ENCODE results near the gene P4HB.
A peak's percentile ranks its signal among the peaks of the same experiment; 100 is the strongest.

The P4HB gene

GRCh38 chr17:81889602-81890001 is 29.3 kb upstream of the P4HB start:
- no peak overlapping the region for H3K9ac ChIP-seq (ENCODE audit: low read length)
- H3K27me3 ChIP-seq (ENCODE audit: control insufficient read depth, insufficient read depth, low read length), result no peaks in the 10 kb centered on the region
- H3K4me3 ChIP-seq (ENCODE audit: low read length), result no peak overlapping the region
- no peak overlapping the region for H3K27ac ChIP-seq (ENCODE audit: low read depth, low read length)
- H3K36me3 ChIP-seq (ENCODE audit: control insufficient read depth, insufficient read depth, low read length), result peaks cover 35% of the 10 kb centered on the region
- peaks cover 6% of the 10 kb centered on the region for H3K4me1 ChIP-seq (ENCODE audit: control insufficient read depth, insufficient read depth, low read length)

GRCh38 chr17:81888988-81889595 is 28.8 kb upstream of the P4HB start:
- Histone ChIP-seq H3K4me1 (ENCODE audit: control insufficient read depth, insufficient read depth, low read length) (peaks cover 6% of the 10 kb centered on the region), H3K36me3 (ENCODE audit: control insufficient read depth, insufficient read depth, low read length) (peaks cover 35% of the 10 kb centered on the region), H3K27me3 (ENCODE audit: control insufficient read depth, insufficient read depth, low read length) (no peaks in the 10 kb centered on the region), H3K27ac (ENCODE audit: low read depth, low read length) (no peak overlapping the region), H3K9ac (ENCODE audit: low read length) (peak overlapping the region; percentile 6), H3K4me3 (ENCODE audit: low read length) (no peak overlapping the region)

- Histone ChIP-seq H3K4me1 (ENCODE audit: control insufficient read depth, insufficient read depth, low read length) (peaks cover 6% of the 10 kb centered on the region), H3K36me3 (ENCODE audit: control insufficient read depth, insufficient read depth, low read length) (peaks cover 35% of the 10 kb centered on the region), H3K27me3 (ENCODE audit: control insufficient read depth, insufficient read depth, low read length) (no peaks in the 10 kb centered on the region), H3K4me3 (ENCODE audit: low read length) (no peak overlapping the region), H3K27ac (ENCODE audit: low read depth, low read length) (no peak overlapping the region), H3K9ac (ENCODE audit: low read length) (peak overlapping the region; percentile 6)
These were observed 28.0 kb upstream of the P4HB start for GRCh38 chr17:81888105-81888987.

- H3K4me1 ChIP-seq (ENCODE audit: control insufficient read depth, insufficient read depth, low read length), result peaks cover 6% of the 10 kb centered on the region
- H3K27ac ChIP-seq (ENCODE audit: low read depth, low read length), result no peak overlapping the region
- no peaks in the 10 kb centered on the region for H3K27me3 ChIP-seq (ENCODE audit: control insufficient read depth, insufficient read depth, low read length)
- peaks cover 35% of the 10 kb centered on the region for H3K36me3 ChIP-seq (ENCODE audit: control insufficient read depth, insufficient read depth, low read length)
- no peak overlapping the region for H3K9ac ChIP-seq (ENCODE audit: low read length)
- H3K4me3 ChIP-seq (ENCODE audit: low read length), result no peak overlapping the region
These were observed 25.7 kb upstream of the P4HB start for GRCh38 chr17:81885869-81886548.

GRCh38 chr17:81885454-81885853 is 25.1 kb upstream of the P4HB start:
- H3K27ac ChIP-seq (ENCODE audit: low read depth, low read length), result no peak overlapping the region
- H3K4me1 ChIP-seq (ENCODE audit: control insufficient read depth, insufficient read depth, low read length), result peaks cover 4% of the 10 kb centered on the region
- no peak overlapping the region for H3K9ac ChIP-seq (ENCODE audit: low read length)
- no peaks in the 10 kb centered on the region for H3K27me3 ChIP-seq (ENCODE audit: control insufficient read depth, insufficient read depth, low read length)
- H3K36me3 ChIP-seq (ENCODE audit: control insufficient read depth, insufficient read depth, low read length), result peaks cover 35% of the 10 kb centered on the region
- H3K4me3 ChIP-seq (ENCODE audit: low read length), result no peak overlapping the region

GRCh38 chr17:81884968-81885367 is 24.6 kb upstream of the P4HB start:
- Histone ChIP-seq H3K27me3 (ENCODE audit: control insufficient read depth, insufficient read depth, low read length) (no peaks in the 10 kb centered on the region), H3K27ac (ENCODE audit: low read depth, low read length) (no peak overlapping the region), H3K9ac (ENCODE audit: low read length) (no peak overlapping the region), H3K4me3 (ENCODE audit: low read length) (no peak overlapping the region), H3K4me1 (ENCODE audit: control insufficient read depth, insufficient read depth, low read length) (no peaks in the 10 kb centered on the region), H3K36me3 (ENCODE audit: control insufficient read depth, insufficient read depth, low read length) (peaks cover 35% of the 10 kb centered on the region)

GRCh38 chr17:81884520-81884919 is 24.2 kb upstream of the P4HB start:
- H3K9ac ChIP-seq (ENCODE audit: low read length), result no peak overlapping the region
- H3K27me3 ChIP-seq (ENCODE audit: control insufficient read depth, insufficient read depth, low read length), result no peaks in the 10 kb centered on the region
- no peaks in the 10 kb centered on the region for H3K4me1 ChIP-seq (ENCODE audit: control insufficient read depth, insufficient read depth, low read length)
- H3K36me3 ChIP-seq (ENCODE audit: control insufficient read depth, insufficient read depth, low read length), result peaks cover 35% of the 10 kb centered on the region
- no peak overlapping the region for H3K27ac ChIP-seq (ENCODE audit: low read depth, low read length)
- H3K4me3 ChIP-seq (ENCODE audit: low read length), result no peak overlapping the region

GRCh38 chr17:81879121-81879520 is 18.8 kb upstream of the P4HB start:
- H3K4me1 ChIP-seq (ENCODE audit: control insufficient read depth, insufficient read depth, low read length), result no peaks in the 10 kb centered on the region

GRCh38 chr17:81878294-81878693 is 18.0 kb upstream of the P4HB start:
- Histone ChIP-seq H3K4me1 (ENCODE audit: control insufficient read depth, insufficient read depth, low read length) (no peaks in the 10 kb centered on the region), H3K9ac (ENCODE audit: low read length) (no peak overlapping the region), H3K27me3 (ENCODE audit: control insufficient read depth, insufficient read depth, low read length) (no peaks in the 10 kb centered on the region), H3K27ac (ENCODE audit: low read depth, low read length) (no peak overlapping the region), H3K4me3 (ENCODE audit: low read length) (no peak overlapping the region), H3K36me3 (ENCODE audit: control insufficient read depth, insufficient read depth, low read length) (peaks cover 3% of the 10 kb centered on the region)

More at GRCh38 chr17:81879121-81879520, 18.8 kb upstream of the P4HB start:
- H3K27ac ChIP-seq (ENCODE audit: low read depth, low read length), result no peak overlapping the region
- no peak overlapping the region for H3K9ac ChIP-seq (ENCODE audit: low read length)
- no peaks in the 10 kb centered on the region for H3K27me3 ChIP-seq (ENCODE audit: control insufficient read depth, insufficient read depth, low read length)
- H3K36me3 ChIP-seq (ENCODE audit: control insufficient read depth, insufficient read depth, low read length), result peaks cover 3% of the 10 kb centered on the region
- H3K4me3 ChIP-seq (ENCODE audit: low read length), result no peak overlapping the region

- Histone ChIP-seq H3K27me3 (ENCODE audit: control insufficient read depth, insufficient read depth, low read length) (no peaks in the 10 kb centered on the region), H3K36me3 (ENCODE audit: control insufficient read depth, insufficient read depth, low read length) (peaks cover 3% of the 10 kb centered on the region), H3K4me3 (ENCODE audit: low read length) (no peak overlapping the region), H3K4me1 (ENCODE audit: control insufficient read depth, insufficient read depth, low read length) (no peaks in the 10 kb centered on the region), H3K9ac (ENCODE audit: low read length) (no peak overlapping the region), H3K27ac (ENCODE audit: low read depth, low read length) (no peak overlapping the region)
These were observed 17.2 kb upstream of the P4HB start for GRCh38 chr17:81877569-81877968.

- Histone ChIP-seq H3K9ac (ENCODE audit: low read length) (peak overlapping the region; percentile 87), H3K4me1 (ENCODE audit: control insufficient read depth, insufficient read depth, low read length) (peaks cover 12% of the 10 kb centered on the region), H3K4me3 (ENCODE audit: low read length) (peak overlapping the region; percentile 87), H3K27me3 (ENCODE audit: control insufficient read depth, insufficient read depth, low read length) (no peaks in the 10 kb centered on the region), H3K27ac (ENCODE audit: low read depth, low read length) (peak overlapping the region; percentile 94), H3K36me3 (ENCODE audit: control insufficient read depth, insufficient read depth, low read length) (peaks cover 11% of the 10 kb centered on the region)
These were observed 11.3 kb upstream of the P4HB start for GRCh38 chr17:81871387-81872230.

GRCh38 chr17:81870981-81871386 is 10.6 kb upstream of the P4HB start, which contains the start of gene ARHGDIA:
TSS of gene ARHGDIA (minus strand) at chr17:81871337. CDS start at chr17:81869930, 1,407 bp downstream.
- Histone ChIP-seq H3K4me1 (ENCODE audit: control insufficient read depth, insufficient read depth, low read length) (peaks cover 12% of the 10 kb centered on the region), H3K27me3 (ENCODE audit: control insufficient read depth, insufficient read depth, low read length) (no peaks in the 10 kb centered on the region), H3K9ac (ENCODE audit: low read length) (peak within 1 kb of the TSS; percentile 87), H3K4me3 (ENCODE audit: low read length) (peak within 1 kb of the TSS; percentile 87), H3K36me3 (ENCODE audit: control insufficient read depth, insufficient read depth, low read length) (peaks cover 11% of the 10 kb centered on the region), H3K27ac (ENCODE audit: low read depth, low read length) (peak within 1 kb of the TSS; percentile 94)
